ENCODE data around the gene CFAP77. TPM values are rescaled to one million over a fixed set of nuclear protein-coding genes. Genes with fewer than 3 reads are reported as not detected.

CFAP77 gene
- total and polyA plus RNA-seq, 4 donors = 4.9 to 12.8 (median 6.2) TPM

DNA sequence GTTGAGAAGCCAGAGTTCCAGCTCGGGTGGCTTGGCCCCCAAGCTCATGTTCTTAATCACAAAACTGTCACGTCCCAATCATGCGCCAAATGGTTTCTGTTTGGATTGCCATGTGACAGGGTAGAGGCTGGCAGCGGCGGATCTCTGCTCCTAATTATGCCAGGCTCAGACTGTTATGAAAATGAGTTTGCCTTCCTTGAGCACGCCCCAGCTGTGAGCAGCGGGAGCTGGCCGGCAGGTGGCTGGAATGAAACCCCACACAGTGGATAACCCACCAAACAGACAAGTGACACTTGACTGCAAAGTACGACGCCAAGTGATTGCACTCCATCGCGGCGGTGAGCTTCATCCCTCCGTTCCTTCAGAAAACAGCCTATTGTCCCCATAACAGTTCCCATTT, 75.4 kb downstream of the CFAP77 start:
- Histone ChIP-seq H3K9ac (ENCODE audit: insufficient read depth in 1 of 2, low read length in 2 of 2) (no peak overlapping the region), H3K27me3 (ENCODE audit: control insufficient read depth in 3 of 3, insufficient read depth in 3 of 3, low read length in 2 of 3) (peaks cover 0 to 37% (median 13%) of the 10 kb centered on the region in 3 donors), H3K27ac (ENCODE audit: low read depth in 1 of 2, low read length in 1 of 2) (no peak overlapping the region), H3K4me3 (no peak overlapping the region), H3K36me3 (ENCODE audit: control insufficient read depth in 4 of 4, insufficient read depth in 4 of 4, low read length in 4 of 4) (no peaks in the 10 kb centered on the region), H3K4me1 (ENCODE audit: control insufficient read depth in 5 of 5, insufficient read depth in 5 of 5, low read length in 5 of 5) (peaks cover 0 to 27% (median 3%) of the 10 kb centered on the region in 5 donors), H3K9me3 (ENCODE audit: control insufficient read depth in 4 of 4, insufficient read depth in 3 of 4, low read length in 3 of 4) (peaks cover 0 to 2% (median 0%) of the 10 kb centered on the region in 4 donors)
- ATAC-seq (ENCODE audit: insufficient read depth, low FRiP score) = no peak
- no peak for DNase-seq
- 71 to 83% methylated on average over 14 of the region's 14 CpGs for WGBS, 2 donors
- no peak for TF ChIP-seq CTCF (IDR thresholded peaks at IDR 0.05; ENCODE audit: control extremely low read depth, extremely low read depth)

GRCh38 chr9:132486706-132487350, 76.8 kb downstream of the CFAP77 start:
- Histone ChIP-seq H3K27ac (ENCODE audit: low read depth in 1 of 2, low read length in 1 of 2) (no peak overlapping the region), H3K9me3 (ENCODE audit: control insufficient read depth in 4 of 4, insufficient read depth in 3 of 4, low read length in 3 of 4) (peaks cover 0 to 2% (median 0%) of the 10 kb centered on the region in 4 donors)
- no peak for DNase-seq

DNA sequence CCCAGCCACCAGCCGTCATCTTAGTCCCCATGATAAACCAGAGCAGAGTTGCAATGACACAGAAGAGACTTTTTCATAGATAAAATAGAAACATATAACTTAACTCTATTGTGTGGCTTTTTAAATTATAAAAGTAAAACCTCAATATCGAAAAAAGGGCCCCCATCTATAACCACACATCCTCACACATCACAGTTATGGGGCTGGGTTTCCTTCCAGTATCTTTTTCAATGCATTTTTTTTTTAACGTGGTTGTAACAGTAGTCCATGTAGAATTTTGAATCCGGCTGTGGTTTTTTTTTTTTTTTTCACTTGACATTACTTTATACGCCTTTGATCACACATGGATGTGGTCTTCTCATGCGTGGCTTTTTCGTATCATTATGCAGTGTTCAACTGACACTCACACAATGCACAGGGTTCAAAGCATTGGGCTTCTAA, 77.4 kb downstream of the CFAP77 start:
- H3K4me1 ChIP-seq (ENCODE audit: control insufficient read depth in 5 of 5, insufficient read depth in 5 of 5, low read length in 5 of 5) = peaks cover 0 to 28% (median 3%) of the 10 kb centered on the region in 5 donors
- no peaks in the 10 kb centered on the region for H3K36me3 ChIP-seq (ENCODE audit: control insufficient read depth in 4 of 4, insufficient read depth in 4 of 4, low read length in 4 of 4)
- H3K27me3 ChIP-seq (ENCODE audit: control insufficient read depth in 3 of 3, insufficient read depth in 3 of 3, low read length in 2 of 3) = peaks cover 0 to 30% (median 13%) of the 10 kb centered on the region in 3 donors
- DNase-seq = no peak
- H3K9ac ChIP-seq (ENCODE audit: insufficient read depth in 1 of 2, low read length in 2 of 2) = no peak overlapping the region
- no peak overlapping the region for H3K4me3 ChIP-seq
- 55 to 67% methylated on average over 7 of the region's 7 CpGs for WGBS, 2 donors
- no peak for ATAC-seq (ENCODE audit: insufficient read depth, low FRiP score)
- H3K9me3 ChIP-seq (ENCODE audit: control insufficient read depth in 4 of 4, insufficient read depth in 3 of 4, low read length in 3 of 4) = peaks cover 0 to 2% (median 0%) of the 10 kb centered on the region in 4 donors
- TF ChIP-seq CTCF (IDR thresholded peaks at IDR 0.05; ENCODE audit: control extremely low read depth, extremely low read depth) = no peak
- no peak overlapping the region for H3K27ac ChIP-seq (ENCODE audit: low read depth in 1 of 2, low read length in 1 of 2)

More at GRCh38 chr9:132486706-132487350, 76.8 kb downstream of the CFAP77 start:
- H3K4me1 ChIP-seq (ENCODE audit: control insufficient read depth in 5 of 5, insufficient read depth in 5 of 5, low read length in 5 of 5) = peaks cover 0 to 28% (median 3%) of the 10 kb centered on the region in 5 donors
- no peak overlapping the region for H3K9ac ChIP-seq (ENCODE audit: insufficient read depth in 1 of 2, low read length in 2 of 2)
- H3K36me3 ChIP-seq (ENCODE audit: control insufficient read depth in 4 of 4, insufficient read depth in 4 of 4, low read length in 4 of 4) = no peaks in the 10 kb centered on the region
- H3K4me3 ChIP-seq = no peak overlapping the region
- TF ChIP-seq CTCF (IDR thresholded peaks at IDR 0.05; ENCODE audit: control extremely low read depth, extremely low read depth) = no peak
- H3K27me3 ChIP-seq (ENCODE audit: control insufficient read depth in 3 of 3, insufficient read depth in 3 of 3, low read length in 2 of 3) = peaks cover 0 to 30% (median 13%) of the 10 kb centered on the region in 3 donors
- ATAC-seq (ENCODE audit: insufficient read depth, low FRiP score) = no peak
- WGBS, 2 donors = 24 to 41% methylated on average over 31 to 32 of the region's 32 CpGs

Measured in lung (tissue), 12 donors.